Measurements from ENCODE around the gene TLL1.

Gene TLL1

GRCh38 chr4:165953181-165953580, 80.1 kb downstream of the TLL1 start:
- H3K4me1 ChIP-seq (ENCODE audit: control insufficient read depth, insufficient read depth, low read length): no peaks in the 10 kb centered on the region
- H3K9me3 ChIP-seq (ENCODE audit: control insufficient read depth, low read length): no peaks in the 10 kb centered on the region

GRCh38 chr4:165963621-165964020, 90.6 kb downstream of the TLL1 start:
- Histone ChIP-seq H3K4me1 (ENCODE audit: control insufficient read depth, insufficient read depth, low read length) (no peaks in the 10 kb centered on the region), H3K4me3 (ENCODE audit: low read length) (no peak overlapping the region), H3K27me3 (ENCODE audit: control insufficient read depth, insufficient read depth, low read length) (no peaks in the 10 kb centered on the region), H3K9me3 (ENCODE audit: control insufficient read depth, low read length) (no peaks in the 10 kb centered on the region), H3K9ac (ENCODE audit: low read length) (no peak overlapping the region), H3K36me3 (ENCODE audit: control insufficient read depth, insufficient read depth, low read length) (no peaks in the 10 kb centered on the region)

More at GRCh38 chr4:165953181-165953580, 80.1 kb downstream of the TLL1 start:
- H3K4me3 ChIP-seq (ENCODE audit: low read length): no peak overlapping the region
- no peak overlapping the region for H3K9ac ChIP-seq (ENCODE audit: low read length)
- no peaks in the 10 kb centered on the region for H3K36me3 ChIP-seq (ENCODE audit: control insufficient read depth, insufficient read depth, low read length)
- H3K27me3 ChIP-seq (ENCODE audit: control insufficient read depth, insufficient read depth, low read length): no peaks in the 10 kb centered on the region

- no peaks in the 10 kb centered on the region for H3K36me3 ChIP-seq (ENCODE audit: control insufficient read depth, insufficient read depth, low read length)
- no peaks in the 10 kb centered on the region for H3K9me3 ChIP-seq (ENCODE audit: control insufficient read depth, low read length)
- H3K9ac ChIP-seq (ENCODE audit: low read length): no peak overlapping the region
- no peaks in the 10 kb centered on the region for H3K4me1 ChIP-seq (ENCODE audit: control insufficient read depth, insufficient read depth, low read length)
- no peak overlapping the region for H3K4me3 ChIP-seq (ENCODE audit: low read length)
- no peaks in the 10 kb centered on the region for H3K27me3 ChIP-seq (ENCODE audit: control insufficient read depth, insufficient read depth, low read length)
Measured at GRCh38 chr4:165964591-165964990, 91.6 kb downstream of the TLL1 start.

GRCh38 chr4:165965503-165965902, 92.5 kb downstream of the TLL1 start:
- Histone ChIP-seq H3K36me3 (ENCODE audit: control insufficient read depth, insufficient read depth, low read length) (no peaks in the 10 kb centered on the region), H3K4me1 (ENCODE audit: control insufficient read depth, insufficient read depth, low read length) (no peaks in the 10 kb centered on the region), H3K9me3 (ENCODE audit: control insufficient read depth, low read length) (no peaks in the 10 kb centered on the region), H3K27me3 (ENCODE audit: control insufficient read depth, insufficient read depth, low read length) (no peaks in the 10 kb centered on the region), H3K4me3 (ENCODE audit: low read length) (no peak overlapping the region), H3K9ac (ENCODE audit: low read length) (no peak overlapping the region)

- Histone ChIP-seq H3K36me3 (ENCODE audit: control insufficient read depth, insufficient read depth, low read length) (no peaks in the 10 kb centered on the region), H3K4me1 (ENCODE audit: control insufficient read depth, insufficient read depth, low read length) (no peaks in the 10 kb centered on the region), H3K4me3 (ENCODE audit: low read length) (no peak overlapping the region), H3K27me3 (ENCODE audit: control insufficient read depth, insufficient read depth, low read length) (no peaks in the 10 kb centered on the region), H3K9me3 (ENCODE audit: control insufficient read depth, low read length) (no peaks in the 10 kb centered on the region), H3K9ac (ENCODE audit: low read length) (no peak overlapping the region)
Measured at GRCh38 chr4:165966833-165967232, 93.8 kb downstream of the TLL1 start.

- Histone ChIP-seq H3K4me3 (ENCODE audit: low read length) (no peak overlapping the region), H3K4me1 (ENCODE audit: control insufficient read depth, insufficient read depth, low read length) (no peaks in the 10 kb centered on the region), H3K36me3 (ENCODE audit: control insufficient read depth, insufficient read depth, low read length) (no peaks in the 10 kb centered on the region), H3K9ac (ENCODE audit: low read length) (no peak overlapping the region), H3K9me3 (ENCODE audit: control insufficient read depth, low read length) (no peaks in the 10 kb centered on the region), H3K27me3 (ENCODE audit: control insufficient read depth, insufficient read depth, low read length) (no peaks in the 10 kb centered on the region)
Measured at GRCh38 chr4:165967486-165967885, 94.4 kb downstream of the TLL1 start.

GRCh38 chr4:165970703-165971420, 97.8 kb downstream of the TLL1 start:
- no peak overlapping the region for H3K4me3 ChIP-seq (ENCODE audit: low read length)
- H3K4me1 ChIP-seq (ENCODE audit: control insufficient read depth, insufficient read depth, low read length): no peaks in the 10 kb centered on the region
- H3K36me3 ChIP-seq (ENCODE audit: control insufficient read depth, insufficient read depth, low read length): no peaks in the 10 kb centered on the region
- no peak overlapping the region for H3K9ac ChIP-seq (ENCODE audit: low read length)
- no peaks in the 10 kb centered on the region for H3K9me3 ChIP-seq (ENCODE audit: control insufficient read depth, low read length)
- H3K27me3 ChIP-seq (ENCODE audit: control insufficient read depth, insufficient read depth, low read length): no peaks in the 10 kb centered on the region

GRCh38 chr4:165971446-165971845, 98.4 kb downstream of the TLL1 start:
- no peaks in the 10 kb centered on the region for H3K4me1 ChIP-seq (ENCODE audit: control insufficient read depth, insufficient read depth, low read length)
- H3K36me3 ChIP-seq (ENCODE audit: control insufficient read depth, insufficient read depth, low read length): no peaks in the 10 kb centered on the region
- no peak overlapping the region for H3K4me3 ChIP-seq (ENCODE audit: low read length)
- no peak overlapping the region for H3K9ac ChIP-seq (ENCODE audit: low read length)
- H3K9me3 ChIP-seq (ENCODE audit: control insufficient read depth, low read length): no peaks in the 10 kb centered on the region
- H3K27me3 ChIP-seq (ENCODE audit: control insufficient read depth, insufficient read depth, low read length): no peaks in the 10 kb centered on the region

GRCh38 chr4:165971933-165972332, 98.9 kb downstream of the TLL1 start:
- H3K4me1 ChIP-seq (ENCODE audit: control insufficient read depth, insufficient read depth, low read length): no peaks in the 10 kb centered on the region
- H3K9ac ChIP-seq (ENCODE audit: low read length): no peak overlapping the region
- H3K4me3 ChIP-seq (ENCODE audit: low read length): no peak overlapping the region
- no peaks in the 10 kb centered on the region for H3K36me3 ChIP-seq (ENCODE audit: control insufficient read depth, insufficient read depth, low read length)
- no peaks in the 10 kb centered on the region for H3K9me3 ChIP-seq (ENCODE audit: control insufficient read depth, low read length)
- H3K27me3 ChIP-seq (ENCODE audit: control insufficient read depth, insufficient read depth, low read length): no peaks in the 10 kb centered on the region

- Histone ChIP-seq H3K4me1 (ENCODE audit: control insufficient read depth, insufficient read depth, low read length) (no peaks in the 10 kb centered on the region), H3K27me3 (ENCODE audit: control insufficient read depth, insufficient read depth, low read length) (no peaks in the 10 kb centered on the region), H3K36me3 (ENCODE audit: control insufficient read depth, insufficient read depth, low read length) (no peaks in the 10 kb centered on the region), H3K4me3 (ENCODE audit: low read length) (no peak overlapping the region), H3K9ac (ENCODE audit: low read length) (no peak overlapping the region), H3K9me3 (ENCODE audit: control insufficient read depth, low read length) (no peaks in the 10 kb centered on the region)
Measured at GRCh38 chr4:165972747-165973146, 99.7 kb downstream of the TLL1 start.

- Histone ChIP-seq H3K4me1 (ENCODE audit: control insufficient read depth, insufficient read depth, low read length) (no peaks in the 10 kb centered on the region), H3K4me3 (ENCODE audit: low read length) (no peak overlapping the region), H3K36me3 (ENCODE audit: control insufficient read depth, insufficient read depth, low read length) (no peaks in the 10 kb centered on the region), H3K27me3 (ENCODE audit: control insufficient read depth, insufficient read depth, low read length) (no peaks in the 10 kb centered on the region), H3K9ac (ENCODE audit: low read length) (no peak overlapping the region), H3K9me3 (ENCODE audit: control insufficient read depth, low read length) (no peaks in the 10 kb centered on the region)
Measured at GRCh38 chr4:165982934-165983333, 109.9 kb downstream of the TLL1 start.

GRCh38 chr4:165986956-165987698, 114.1 kb downstream of the TLL1 start:
- H3K9me3 ChIP-seq (ENCODE audit: control insufficient read depth, low read length): no peaks in the 10 kb centered on the region
- no peak overlapping the region for H3K9ac ChIP-seq (ENCODE audit: low read length)
- no peaks in the 10 kb centered on the region for H3K36me3 ChIP-seq (ENCODE audit: control insufficient read depth, insufficient read depth, low read length)
- H3K27me3 ChIP-seq (ENCODE audit: control insufficient read depth, insufficient read depth, low read length): no peaks in the 10 kb centered on the region
- H3K4me3 ChIP-seq (ENCODE audit: low read length): no peak overlapping the region
- H3K4me1 ChIP-seq (ENCODE audit: control insufficient read depth, insufficient read depth, low read length): no peaks in the 10 kb centered on the region
